ENCODE data around the gene ICAM2. TPM values are rescaled to one million over a fixed set of nuclear protein-coding genes. Genes with fewer than 3 reads are reported as not detected.
A peak's percentile ranks its signal among the peaks of the same experiment; 100 is the strongest.

The ICAM2 gene
- total and polyA plus RNA-seq, 9 donors: 6.8 to 34.2 (median 19.9) TPM

GRCh38 chr17:63955791-63956190, 64.6 kb downstream of the ICAM2 start:
- intact Hi-C loops (cut with DNase I): no loop called here
- Histone ChIP-seq H3K36me3 (no peaks in the 10 kb centered on the region), H3K4me3 (no peak overlapping the region), H3K27ac (peak overlapping the region in 1 of 2 donors; percentile 10), H3K9me3 (no peaks in the 10 kb centered on the region), H3K4me1 (ENCODE audit: insufficient read depth) (peaks cover 11% of the 10 kb centered on the region), H3K27me3 (no peaks in the 10 kb centered on the region)
- no peak for TF ChIP-seq EP300 (IDR thresholded peaks at IDR 0.05)
- TF ChIP-seq CTCF (IDR thresholded peaks at IDR 0.05): no peak
- no peak for TF ChIP-seq POLR2A (IDR thresholded peaks at IDR 0.05)
- WGBS, 3 donors: 80 to 84% (median 83%) methylated on average over 4 of the region's 4 CpGs
- no peak for DNase-seq

- TF ChIP-seq CTCF (IDR thresholded peaks at IDR 0.05): no peak
- no peak for TF ChIP-seq POLR2A (IDR thresholded peaks at IDR 0.05)
- no peak for TF ChIP-seq EP300 (IDR thresholded peaks at IDR 0.05)
- 78 to 85% (median 80%) methylated on average over 11 of the region's 11 CpGs for WGBS, 3 donors
- peaks cover 13% of the 10 kb centered on the region for H3K4me1 ChIP-seq (ENCODE audit: insufficient read depth)
- no peaks in the 10 kb centered on the region for H3K36me3 ChIP-seq
- peak overlapping the region in 1 of 2 donors; percentile 10 for H3K27ac ChIP-seq
- no peak overlapping the region for H3K4me3 ChIP-seq
- intact Hi-C loops (cut with DNase I): no loop called here
- no peak for DNase-seq
- H3K27me3 ChIP-seq: no peaks in the 10 kb centered on the region
- H3K9me3 ChIP-seq: no peaks in the 10 kb centered on the region
Measured at GRCh38 chr17:63955232-63955631, 65.2 kb downstream of the ICAM2 start.

DNA sequence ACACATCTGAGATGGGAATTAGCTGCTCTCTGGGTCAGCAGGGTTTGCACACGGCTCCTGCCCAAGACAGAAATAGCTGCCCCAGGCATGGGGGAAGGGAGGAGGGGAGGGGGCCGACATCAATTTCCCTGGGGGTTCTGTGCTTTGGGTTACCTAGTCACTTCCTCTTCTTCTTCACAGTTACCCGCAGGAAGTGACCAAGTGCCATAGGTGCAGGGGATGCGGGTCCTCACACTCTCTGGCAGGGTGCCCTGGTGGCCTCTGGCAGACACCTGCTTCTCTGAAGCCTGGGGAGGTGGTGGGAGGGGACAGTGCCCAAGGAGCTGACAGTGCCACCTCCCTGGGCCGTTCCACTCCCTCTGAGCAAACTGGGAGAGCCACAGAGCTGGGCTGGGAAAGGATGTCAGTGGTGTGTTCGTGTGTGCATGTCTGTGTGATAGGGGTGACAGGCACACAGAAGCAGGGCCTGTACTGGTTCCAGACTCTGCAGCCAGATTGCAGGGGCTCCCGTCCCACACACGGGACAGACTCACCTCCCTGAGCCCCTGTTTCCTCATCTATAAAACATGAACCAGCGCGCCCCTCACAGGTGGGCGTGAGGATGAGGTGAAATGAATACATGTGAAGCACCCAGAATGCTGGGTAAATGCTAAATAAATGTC, 65.9 kb downstream of the ICAM2 start:
- no peak overlapping the region for H3K27ac ChIP-seq
- no peak overlapping the region for H3K4me3 ChIP-seq
- intact Hi-C loops (cut with DNase I): no loop called here
- no peaks in the 10 kb centered on the region for H3K9me3 ChIP-seq
- no peak for TF ChIP-seq POLR2A (IDR thresholded peaks at IDR 0.05)
- TF ChIP-seq CTCF (IDR thresholded peaks at IDR 0.05): no peak
- TF ChIP-seq EP300 (IDR thresholded peaks at IDR 0.05): no peak
- H3K27me3 ChIP-seq: no peaks in the 10 kb centered on the region
- no peaks in the 10 kb centered on the region for H3K36me3 ChIP-seq
- DNase-seq: no peak
- WGBS, 3 donors: 72 to 78% (median 77%) methylated on average over 11 of the region's 11 CpGs
- peaks cover 18% of the 10 kb centered on the region for H3K4me1 ChIP-seq (ENCODE audit: insufficient read depth)

Other genes with a start within 250 kb of the ICAM2 start
- 10 to 100 TPM; 31.1 to 72.0 (median 63.2) TPM for gene CCDC47, start 247.0 kb downstream of the ICAM2 start, total RNA-seq
- 10 to 100 TPM; 32.6 to 83.6 TPM for gene CCDC47, start 247.0 kb downstream of the ICAM2 start, polyA plus RNA-seq
- 100 to 1,000 TPM in 4 of 7 donors, 10 to 100 TPM in 3; 72.5 to 137 (median 104) TPM for gene DDX42, start 246.5 kb downstream of the ICAM2 start, total RNA-seq
- gene DDX42, start 246.5 kb downstream of the ICAM2 start, polyA plus RNA-seq: 100 to 1,000 TPM in 1 of 2 donors, 10 to 100 TPM in 1; 74.4 to 138 TPM
- 100 to 1,000 TPM in 2 of 7 donors, 10 to 100 TPM in 5; 36.4 to 111 (median 83.8) TPM for gene PSMC5, start 193.2 kb downstream of the ICAM2 start, total RNA-seq
- gene PSMC5, start 193.2 kb downstream of the ICAM2 start, polyA plus RNA-seq: 100 to 1,000 TPM in 1 of 2 donors, 10 to 100 TPM in 1; 96.2 to 155 TPM
- gene FTSJ3, start 193.0 kb downstream of the ICAM2 start, total RNA-seq: 10 to 100 TPM; 26.1 to 46.5 (median 34.7) TPM
- 10 to 100 TPM; 21.3 to 47.0 TPM for gene FTSJ3, start 193.0 kb downstream of the ICAM2 start, polyA plus RNA-seq
- 100 to 1,000 TPM in 1 of 7 donors, 10 to 100 TPM in 6; 46.2 to 117 (median 72.9) TPM for gene SMARCD2, start 177.9 kb downstream of the ICAM2 start, total RNA-seq
- 10 to 100 TPM; 47.9 to 52.7 TPM for gene SMARCD2, start 177.9 kb downstream of the ICAM2 start, polyA plus RNA-seq
- gene CSH2, start 147.0 kb downstream of the ICAM2 start, total RNA-seq: not detected
- not detected for gene CSH2, start 147.0 kb downstream of the ICAM2 start, polyA plus RNA-seq
- gene GH2, start 138.7 kb downstream of the ICAM2 start, total RNA-seq: not detected
- not detected for gene GH2, start 138.7 kb downstream of the ICAM2 start, polyA plus RNA-seq
- gene CSH1, start 124.1 kb downstream of the ICAM2 start, total RNA-seq: not detected
- not detected for gene CSH1, start 124.1 kb downstream of the ICAM2 start, polyA plus RNA-seq
- not detected for gene CSHL1, start 109.4 kb downstream of the ICAM2 start, total RNA-seq
- gene CSHL1, start 109.4 kb downstream of the ICAM2 start, polyA plus RNA-seq: not detected
- not detected for gene GH1, start 101.8 kb downstream of the ICAM2 start, total RNA-seq
- not detected for gene GH1, start 101.8 kb downstream of the ICAM2 start, polyA plus RNA-seq
- gene CD79B, start 88.3 kb downstream of the ICAM2 start, total RNA-seq: 1 to 10 TPM in 3 of 7 donors, under 1 TPM in 4; 0.48 to 2.0 (median 0.92) TPM
- 1 to 10 TPM in 1 of 2 donors, under 1 TPM in 1; 0.77 to 2.0 TPM for gene CD79B, start 88.3 kb downstream of the ICAM2 start, polyA plus RNA-seq
- gene SCN4A, start 47.7 kb downstream of the ICAM2 start, total RNA-seq: 1 to 10 TPM in 1 of 7 donors, under 1 TPM in 5, not detected in 1; 0.27 to 2.5 (median 0.60) TPM
- under 1 TPM; 0.67 to 0.75 TPM for gene SCN4A, start 47.7 kb downstream of the ICAM2 start, polyA plus RNA-seq
- 10 to 100 TPM in 1 of 7 donors, 1 to 10 TPM in 4, under 1 TPM in 1, not detected in 1; 0.20 to 58.5 (median 2.1) TPM for gene PRR29, start 22.3 kb downstream of the ICAM2 start, total RNA-seq
- under 1 TPM; 0.05 to 0.45 TPM for gene PRR29, start 22.3 kb downstream of the ICAM2 start, polyA plus RNA-seq
- 10 to 100 TPM; 19.6 to 73.4 (median 34.8) TPM for gene ERN1, start 109.5 kb upstream of the ICAM2 start, total RNA-seq
- gene ERN1, start 109.5 kb upstream of the ICAM2 start, polyA plus RNA-seq: 10 to 100 TPM in 1 of 2 donors, 1 to 10 TPM in 1; 8.1 to 12.9 TPM
- gene TEX2, start 242.6 kb upstream of the ICAM2 start, total RNA-seq: 10 to 100 TPM; 20.9 to 36.7 (median 31.7) TPM
- gene TEX2, start 242.6 kb upstream of the ICAM2 start, polyA plus RNA-seq: 10 to 100 TPM; 13.9 to 31.4 TPM

Data from ovary (tissue), 9 donors.